HepG2 (cell line): ENCODE results near the gene BRMS1. TPM values are rescaled to one million over a fixed set of nuclear protein-coding genes. Genes with fewer than 3 reads are reported as not detected.

Experiments
- HOXA5 ChIP-seq: sonication (generic); formaldehyde crosslinking; IDR thresholded peaks from 2 replicates; pipeline ENCODE4 v1.4.0; 2020; ENCODE audit warnings: missing genetic modification reagents
- KLF15 ChIP-seq: sonication (generic); formaldehyde crosslinking; IDR thresholded peaks from 2 replicates; pipeline ENCODE4 v1.8.1; 2023; ENCODE audit warnings: borderline replicate concordance, mild to moderate bottlenecking, inconsistent platforms, missing genetic modification reagents, mixed read lengths
- MED13 ChIP-seq: sonication (generic); formaldehyde crosslinking; IDR thresholded peaks from 2 replicates; pipeline ENCODE4 v1.5.0; 2020; ENCODE audit warnings: missing genetic modification reagents
- NKX3-1 ChIP-seq: sonication (generic); formaldehyde crosslinking; IDR thresholded peaks from 2 replicates; pipeline ENCODE4 v1.5.0; 2020; ENCODE audit warnings: missing genetic modification reagents
- PAWR ChIP-seq: sonication (generic); formaldehyde crosslinking; IDR thresholded peaks from 2 replicates; pipeline ENCODE4 v1.4.0; 2020; ENCODE audit warnings: missing genetic modification reagents, mild to moderate bottlenecking, borderline replicate concordance
- RFXAP ChIP-seq: sonication (generic); formaldehyde crosslinking; IDR thresholded peaks from 2 replicates; pipeline ENCODE4 v1.4.0; 2020; ENCODE audit warnings: missing genetic modification reagents, borderline replicate concordance
- SIX4 ChIP-seq: sonication (generic); formaldehyde crosslinking; IDR thresholded peaks from 2 replicates; pipeline ENCODE4 v1.4.0; 2020; ENCODE audit warnings: missing genetic modification reagents
- SMAD3 ChIP-seq: sonication (generic); formaldehyde crosslinking; IDR thresholded peaks from 2 replicates; pipeline ENCODE4 v1.4.0; 2020; ENCODE audit warnings: missing genetic modification reagents
- TP53 ChIP-seq: sonication (generic); formaldehyde crosslinking; conservative IDR thresholded peaks from 2 replicates; pipeline ENCODE4 v1.4.0; 2020; ENCODE audit warnings: missing genetic modification reagents
- ZMYM3 ChIP-seq: sonication (generic); formaldehyde crosslinking; IDR thresholded peaks from 2 replicates; pipeline ENCODE4 v1.5.1; 2020; ENCODE audit warnings: mild to moderate bottlenecking, missing genetic modification reagents
- ZNF230 ChIP-seq: sonication (generic); formaldehyde crosslinking; IDR thresholded peaks from 2 replicates; pipeline ENCODE4 v1.4.0; 2020; ENCODE audit warnings: mild to moderate bottlenecking, missing genetic modification reagents
- ZNF431 ChIP-seq: sonication (generic); formaldehyde crosslinking; IDR thresholded peaks from 2 replicates; pipeline ENCODE4 v1.9.0; 2022; ENCODE audit warnings: missing genetic modification reagents, low read depth, mild to moderate bottlenecking, borderline replicate concordance
- ZNF776 ChIP-seq: sonication (generic); formaldehyde crosslinking; IDR thresholded peaks from 2 replicates; pipeline ENCODE4 v1.4.0; 2020; ENCODE audit warnings: mild to moderate bottlenecking, missing genetic modification reagents
- ZNF781 ChIP-seq: sonication (generic); formaldehyde crosslinking; IDR thresholded peaks from 2 replicates; pipeline ENCODE4 v1.5.1; 2020; ENCODE audit warnings: borderline replicate concordance, mild to moderate bottlenecking, missing genetic modification reagents; ENCODE audit errors: not compliant biosample characterization
- ZSCAN31 ChIP-seq: sonication (generic); formaldehyde crosslinking; IDR thresholded peaks from 2 replicates; pipeline ENCODE4 v1.5.0; 2020; ENCODE audit warnings: low read depth, mild to moderate bottlenecking, missing genetic modification reagents
- ZZZ3 ChIP-seq: sonication (generic); formaldehyde crosslinking; IDR thresholded peaks from 2 replicates; pipeline ENCODE4 v1.4.0; 2020; ENCODE audit warnings: missing genetic modification reagents, mild to moderate bottlenecking, borderline replicate concordance
- polyA plus RNA-seq, 8 experiments: library from polyadenylated mRNA; depleted of rRNA in 3 of 8; stranded (reverse) in 7 of 8; unstranded in 1 of 8; fragments of >200 nt; fragmentation: Illumina TruSeq in 4 of 8; extraction: Trizol in 4 of 8; gene quantifications; 2 replicates each; pipeline versions ENCODE4 v1.2.1 to v1.2.3, GENCODE V29; 2011 to 2016; ENCODE audit warnings: low read depth in 4 of 8, missing spikeins in 1 of 8, mixed read lengths in 1 of 8; ENCODE audit not compliant: insufficient read depth in 1 of 8
- total RNA-seq, 5 experiments: library from RNA; depleted of rRNA; stranded (reverse); fragments of >200 nt; fragmentation: Illumina TruSeq; extraction: Trizol; gene quantifications; 2 replicates each; pipeline ENCODE4 v1.2.3, GENCODE V29; 2016; ENCODE audit warnings: low read depth in 1 of 5
- TF ChIP-seq, protein P1 (sequence below): sonication (generic); formaldehyde crosslinking; IDR thresholded peaks from 2 replicates; pipeline ENCODE4 v1.5.0; 2020; ENCODE audit warnings: mild to moderate bottlenecking, missing genetic modification reagents
- TF ChIP-seq, protein P2 (sequence below): sonication (generic); formaldehyde crosslinking; IDR thresholded peaks from 2 replicates; pipeline ENCODE4 v1.4.0; 2020; ENCODE audit warnings: missing genetic modification reagents, low read depth, mild to moderate bottlenecking, borderline replicate concordance
- TF ChIP-seq, protein P3 (sequence below): sonication (generic); formaldehyde crosslinking; IDR thresholded peaks from 2 replicates; pipeline ENCODE4 v1.4.0; 2020; ENCODE audit warnings: low read depth, mild to moderate bottlenecking, missing genetic modification reagents
- TF ChIP-seq, protein P4 (sequence below): sonication (generic); formaldehyde crosslinking; IDR thresholded peaks from 2 replicates; pipeline ENCODE4 v1.4.0; 2020; ENCODE audit warnings: missing genetic modification reagents

Gene BRMS1
- total and polyA plus RNA-seq, 2 of the 13 experiments (the other 11 are each of a cell fraction or from before 2014, with no cell fraction given) = 15.8 to 55.7 TPM

DNA sequence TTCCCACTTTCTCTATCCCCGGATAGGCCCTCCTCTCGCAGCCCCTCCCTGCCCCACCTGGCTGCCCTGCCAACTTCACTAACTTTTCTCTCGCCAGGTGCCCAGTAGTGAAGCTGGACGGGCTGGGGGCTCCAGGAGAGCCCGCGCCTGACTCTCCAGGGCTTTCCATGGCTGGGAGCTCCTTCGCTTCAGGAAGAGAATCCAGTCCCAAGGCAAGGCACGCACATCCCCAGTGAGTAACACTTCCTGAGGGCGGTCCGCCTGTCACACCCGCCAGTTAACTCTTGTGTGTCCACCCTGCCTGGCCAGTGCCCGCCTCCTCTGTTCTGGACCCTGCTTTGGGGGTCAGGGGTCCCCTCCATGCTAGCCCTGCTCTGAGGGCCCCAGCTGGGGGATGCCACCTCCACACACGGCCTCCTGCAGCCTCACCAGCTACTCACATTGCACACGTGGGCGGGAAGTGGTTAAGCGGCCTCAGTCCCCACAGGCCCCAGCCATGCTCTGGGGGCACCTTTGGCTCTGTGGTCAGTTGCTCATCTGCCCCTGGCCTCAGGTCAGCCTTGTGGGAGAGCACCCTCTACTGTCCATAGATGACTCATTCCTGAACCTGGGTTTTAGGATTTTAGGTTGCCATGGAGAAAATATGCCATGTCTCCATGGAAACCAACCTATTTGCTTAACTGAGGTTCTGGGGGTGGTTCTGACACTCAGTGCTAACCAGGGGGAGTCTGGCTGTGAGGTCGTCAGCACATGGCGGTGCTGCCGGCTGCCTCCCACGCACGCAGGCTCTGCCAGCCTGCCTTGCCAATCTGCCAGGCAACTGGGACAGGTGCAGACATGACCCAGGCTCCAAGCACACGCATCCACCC, 8.4 kb downstream of the BRMS1 start, which contains the start of gene RIN1 (continued):
- TF ChIP-seq RFXAP (CRISPR knock-in tag) = no peak
- TF ChIP-seq, protein P1, sequence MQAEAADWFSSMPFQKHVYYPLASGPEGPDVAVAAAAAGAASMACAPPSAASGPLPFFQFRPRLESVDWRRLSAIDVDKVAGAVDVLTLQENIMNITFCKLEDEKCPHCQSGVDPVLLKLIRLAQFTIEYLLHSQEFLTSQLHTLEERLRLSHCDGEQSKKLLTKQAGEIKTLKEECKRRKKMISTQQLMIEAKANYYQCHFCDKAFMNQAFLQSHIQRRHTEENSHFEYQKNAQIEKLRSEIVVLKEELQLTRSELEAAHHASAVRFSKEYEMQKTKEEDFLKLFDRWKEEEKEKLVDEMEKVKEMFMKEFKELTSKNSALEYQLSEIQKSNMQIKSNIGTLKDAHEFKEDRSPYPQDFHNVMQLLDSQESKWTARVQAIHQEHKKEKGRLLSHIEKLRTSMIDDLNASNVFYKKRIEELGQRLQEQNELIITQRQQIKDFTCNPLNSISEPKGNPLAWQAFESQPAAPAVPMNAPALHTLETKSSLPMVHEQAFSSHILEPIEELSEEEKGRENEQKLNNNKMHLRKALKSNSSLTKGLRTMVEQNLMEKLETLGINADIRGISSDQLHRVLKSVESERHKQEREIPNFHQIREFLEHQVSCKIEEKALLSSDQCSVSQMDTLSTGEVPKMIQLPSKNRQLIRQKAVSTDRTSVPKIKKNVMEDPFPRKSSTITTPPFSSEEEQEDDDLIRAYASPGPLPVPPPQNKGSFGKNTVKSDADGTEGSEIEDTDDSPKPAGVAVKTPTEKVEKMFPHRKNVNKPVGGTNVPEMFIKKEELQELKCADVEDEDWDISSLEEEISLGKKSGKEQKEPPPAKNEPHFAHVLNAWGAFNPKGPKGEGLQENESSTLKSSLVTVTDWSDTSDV = no peak; the same call in 1 of the 2 replicates
- TF ChIP-seq ZSCAN31 (CRISPR knock-in tag) = peak; percentile 78
- TF ChIP-seq SMAD3 (CRISPR knock-in tag) = peak; percentile 83
- TF ChIP-seq TP53 (CRISPR knock-in tag) = no peak; the same call in 1 of the 2 replicates
- peak; percentile 45; the same call in 1 of the 2 replicates for TF ChIP-seq ZNF431
- TF ChIP-seq ZNF776 (CRISPR knock-in tag) = no peak
- no peak; the same call in 1 of the 2 replicates for TF ChIP-seq NKX3-1
- TF ChIP-seq, protein P2, sequence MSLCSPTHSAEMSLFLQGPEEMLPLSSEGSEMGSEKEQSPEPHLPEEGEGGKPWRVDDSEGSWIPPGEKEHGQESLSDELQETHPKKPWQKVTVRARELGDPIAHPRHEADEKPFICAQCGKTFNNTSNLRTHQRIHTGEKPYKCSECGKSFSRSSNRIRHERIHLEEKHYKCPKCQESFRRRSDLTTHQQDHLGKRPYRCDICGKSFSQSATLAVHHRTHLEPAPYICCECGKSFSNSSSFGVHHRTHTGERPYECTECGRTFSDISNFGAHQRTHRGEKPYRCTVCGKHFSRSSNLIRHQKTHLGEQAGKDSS (CRISPR knock-in tag) = peak; percentile 88; the same call in 1 of the 2 replicates
- no peak for TF ChIP-seq PAWR (CRISPR knock-in tag)
- no peak for TF ChIP-seq ZNF230 (CRISPR knock-in tag)
- 0 out of 2 replicates have a peak, but pooled peaks have one; percentile 13 for TF ChIP-seq MED13 (CRISPR knock-in tag)
- TF ChIP-seq, protein P3, sequence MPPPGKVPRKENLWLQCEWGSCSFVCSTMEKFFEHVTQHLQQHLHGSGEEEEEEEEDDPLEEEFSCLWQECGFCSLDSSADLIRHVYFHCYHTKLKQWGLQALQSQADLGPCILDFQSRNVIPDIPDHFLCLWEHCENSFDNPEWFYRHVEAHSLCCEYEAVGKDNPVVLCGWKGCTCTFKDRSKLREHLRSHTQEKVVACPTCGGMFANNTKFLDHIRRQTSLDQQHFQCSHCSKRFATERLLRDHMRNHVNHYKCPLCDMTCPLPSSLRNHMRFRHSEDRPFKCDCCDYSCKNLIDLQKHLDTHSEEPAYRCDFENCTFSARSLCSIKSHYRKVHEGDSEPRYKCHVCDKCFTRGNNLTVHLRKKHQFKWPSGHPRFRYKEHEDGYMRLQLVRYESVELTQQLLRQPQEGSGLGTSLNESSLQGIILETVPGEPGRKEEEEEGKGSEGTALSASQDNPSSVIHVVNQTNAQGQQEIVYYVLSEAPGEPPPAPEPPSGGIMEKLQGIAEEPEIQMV = peak; percentile 61; the same call in 1 of the 2 replicates
- TF ChIP-seq KLF15 (CRISPR knock-in tag) = no peak
- peak; percentile 82; the same call in 1 of the 2 replicates for TF ChIP-seq ZMYM3 (CRISPR knock-in tag)
- TF ChIP-seq HOXA5 (CRISPR knock-in tag) = peak; percentile 69; the same call in 1 of the 2 replicates
- TF ChIP-seq, protein P4, sequence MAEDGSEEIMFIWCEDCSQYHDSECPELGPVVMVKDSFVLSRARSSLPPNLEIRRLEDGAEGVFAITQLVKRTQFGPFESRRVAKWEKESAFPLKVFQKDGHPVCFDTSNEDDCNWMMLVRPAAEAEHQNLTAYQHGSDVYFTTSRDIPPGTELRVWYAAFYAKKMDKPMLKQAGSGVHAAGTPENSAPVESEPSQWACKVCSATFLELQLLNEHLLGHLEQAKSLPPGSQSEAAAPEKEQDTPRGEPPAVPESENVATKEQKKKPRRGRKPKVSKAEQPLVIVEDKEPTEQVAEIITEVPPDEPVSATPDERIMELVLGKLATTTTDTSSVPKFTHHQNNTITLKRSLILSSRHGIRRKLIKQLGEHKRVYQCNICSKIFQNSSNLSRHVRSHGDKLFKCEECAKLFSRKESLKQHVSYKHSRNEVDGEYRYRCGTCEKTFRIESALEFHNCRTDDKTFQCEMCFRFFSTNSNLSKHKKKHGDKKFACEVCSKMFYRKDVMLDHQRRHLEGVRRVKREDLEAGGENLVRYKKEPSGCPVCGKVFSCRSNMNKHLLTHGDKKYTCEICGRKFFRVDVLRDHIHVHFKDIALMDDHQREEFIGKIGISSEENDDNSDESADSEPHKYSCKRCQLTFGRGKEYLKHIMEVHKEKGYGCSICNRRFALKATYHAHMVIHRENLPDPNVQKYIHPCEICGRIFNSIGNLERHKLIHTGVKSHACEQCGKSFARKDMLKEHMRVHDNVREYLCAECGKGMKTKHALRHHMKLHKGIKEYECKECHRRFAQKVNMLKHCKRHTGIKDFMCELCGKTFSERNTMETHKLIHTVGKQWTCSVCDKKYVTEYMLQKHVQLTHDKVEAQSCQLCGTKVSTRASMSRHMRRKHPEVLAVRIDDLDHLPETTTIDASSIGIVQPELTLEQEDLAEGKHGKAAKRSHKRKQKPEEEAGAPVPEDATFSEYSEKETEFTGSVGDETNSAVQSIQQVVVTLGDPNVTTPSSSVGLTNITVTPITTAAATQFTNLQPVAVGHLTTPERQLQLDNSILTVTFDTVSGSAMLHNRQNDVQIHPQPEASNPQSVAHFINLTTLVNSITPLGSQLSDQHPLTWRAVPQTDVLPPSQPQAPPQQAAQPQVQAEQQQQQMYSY (CRISPR knock-in tag) = no peak
- no peak for TF ChIP-seq ZZZ3
- no peak for TF ChIP-seq SIX4 (CRISPR knock-in tag)
- TF ChIP-seq ZNF781 (CRISPR knock-in tag) = peak; percentile 79
